K562 (cell line): Measurements from ENCODE around the gene LRRK1.

Experiments used
- CBX1 ChIP-seq: sonication (generic); IDR thresholded peaks from 2 replicates; pipeline ENCODE4 v1.6.1; 2016; ENCODE audit warnings: antibody characterized with exemption, low read depth, mild to moderate bottlenecking
- CBX2 ChIP-seq: fragments of 200-600 bp; sonication (generic); IDR thresholded peaks from one replicate; pipeline ENCODE4 v1.6.1; 2012; ENCODE audit warnings: mild to moderate bottlenecking, low read length, inconsistent platforms; ENCODE audit not compliant: insufficient read depth, poor library complexity, severe bottlenecking
- CBX3 ChIP-seq, 2 experiments: IDR thresholded peaks; 1 replicate in 1 of 2; 2 replicates in 1 of 2; pipeline ENCODE4 v1.6.1; 2012; ENCODE audit warnings: inconsistent platforms in 2 of 2, low read length in 2 of 2, borderline replicate concordance in 1 of 2, control low read depth in 1 of 2
- CHD1 ChIP-seq: fragments of 200-600 bp; sonication (generic); IDR thresholded peaks from one replicate; pipeline ENCODE4 v1.6.1; 2012; ENCODE audit warnings: mild to moderate bottlenecking, moderate library complexity, low read length, inconsistent platforms
- IRF9 ChIP-seq: fragments of 450-650 bp; IDR thresholded peaks from 2 replicates; pipeline ENCODE4 v1.6.1; 2016; ENCODE audit warnings: missing biosample characterization, missing genetic modification characterization
- SRF ChIP-seq, 2 experiments: fragments of 250-450, 450-650 bp in 1 of 2; sonication (Bioruptor Pico) in 1 of 2; sonication (generic) in 1 of 2; formaldehyde crosslinking; IDR thresholded peaks; 2 replicates each; pipeline versions ENCODE4 v1.5.0 to v1.5.1; 2020 to 2022; ENCODE audit warnings: mild to moderate bottlenecking in 1 of 2, missing genetic modification reagents in 1 of 2
- ZNF551 ChIP-seq: fragments of 250-450 bp; sonication (Bioruptor Pico); IDR thresholded peaks from 2 replicates; pipeline ENCODE4 v1.5.0; 2021; ENCODE audit warnings: mild to moderate bottlenecking, moderate library complexity

- TF ChIP-seq ZNF551 (CRISPR knock-in tag) = no peak
- TF ChIP-seq IRF9 (tag) = no peak
- no peak for TF ChIP-seq CBX1
- no peak for TF ChIP-seq CHD1
- TF ChIP-seq CBX3 (IDR thresholded peaks at IDR 0.05; ENCODE audit: borderline replicate concordance in 1 of 2, low read length in 2 of 2) = no peak
- TF ChIP-seq SRF (CRISPR knock-in tag; IDR thresholded peaks at IDR 0.05) = no peak
- no peak for TF ChIP-seq CBX2
Measured at GRCh38 chr15:100909989-100910955, 8.9 kb upstream of the LRRK1 start.
